Activated B cell treated with CpG ODN at 0.5 μM for 24 hours (primary cell): ENCODE data around the gene GPR3. TPM values are rescaled to one million over a fixed set of nuclear protein-coding genes. Genes with fewer than 3 reads are reported as not detected.

ENCODE experiments used
- ATAC-seq: fragments of 200-7000 bp; cut with Tn5 transposase; one replicate; pipeline ENCODE4 v1.10.0; 2021; ENCODE audit warnings: low read depth, mild to moderate bottlenecking, moderate library complexity
- CTCF ChIA-PET: fragments of 350-600 bp; sonication (Branson Sonifier 250); formaldehyde crosslinking; loops from one replicate; lab custom pipeline; 2021; ENCODE audit warnings: antibody characterized with exemption; lab: Charles Lee
- POLR2A ChIA-PET: fragments of 350-600 bp; sonication (Branson Sonifier 250); formaldehyde crosslinking; loops from one replicate; lab custom pipeline; 2021; ENCODE audit warnings: antibody characterized with exemption; lab: Charles Lee
- DNase-seq: peaks from one replicate; pipeline ENCODE4 v3.0.0; 2022
- H3K27ac Mint-ChIP-seq: one replicate; pipeline ENCODE4 v1.8.0; 2020; ENCODE audit warnings: mixed read lengths
- H3K27me3 Mint-ChIP-seq: one replicate; pipeline ENCODE4 v1.8.0; 2021; ENCODE audit warnings: mixed read lengths
- H3K36me3 Mint-ChIP-seq: one replicate; pipeline ENCODE4 v1.8.0; 2021; ENCODE audit warnings: low read depth, mixed read lengths
- H3K4me1 Mint-ChIP-seq: one replicate; pipeline ENCODE4 v1.8.0; 2021; ENCODE audit warnings: mixed read lengths
- H3K4me3 Mint-ChIP-seq: one replicate; pipeline ENCODE4 v1.8.0; 2020; ENCODE audit warnings: mild to moderate bottlenecking, mixed read lengths
- H3K9me3 Mint-ChIP-seq: one replicate; pipeline ENCODE4 v1.8.0; 2020; ENCODE audit warnings: mixed read lengths
- CTCF ChIP-seq: fragments of 200-600 bp; IDR thresholded peaks from one replicate; pipeline ENCODE4 v1.8.0; 2022; ENCODE audit warnings: antibody characterized with exemption, mild to moderate bottlenecking
- intact Hi-C: fragments of 100-400 bp; cut with micrococcal nuclease; formaldehyde crosslinking; loops from one replicate; pipeline ENCODE4 v1.15.1; 2024
- total RNA-seq: library from RNA; stranded (reverse); gene quantifications from 2 replicates; pipeline ENCODE4 v1.2.3, GENCODE V29; 2022

GPR3 gene
- total RNA-seq, 1 donor from 2014 or later = 0.11 TPM

- POLR2A ChIA-PET = interaction anchor here (0.6 to 1.5 kb wide), 7 partner anchors 29 to 212 kb away, joined by 3 to 11 read pairs (median 5); no protein-coding TSS in a partner anchor
- Mint-ChIP-seq H3K4me3 (no peak overlapping the region), H3K36me3 (no peaks in the 10 kb centered on the region), H3K27me3 (no peaks in the 10 kb centered on the region), H3K9me3 (no peaks in the 10 kb centered on the region), H3K27ac (no peak overlapping the region), H3K4me1 (peaks cover 14% of the 10 kb centered on the region)
- no peak for ATAC-seq
- DNase-seq = no peak
- TF ChIP-seq CTCF = no peak
- CTCF ChIA-PET = interaction anchor here (0.6 to 7.8 kb wide), 28 partner anchors 8 to 351 kb away, joined by 3 to 208 read pairs (median 4); partner anchors contain the start of genes AHDC1, CD164L2, IFI6 and MAP3K6
- intact Hi-C loops = loop anchor here (1.0 kb wide), 5 partner anchors 63 to 351 kb away; no protein-coding TSS in a partner anchor
Observed at GRCh38 chr1:27394925-27395324, 2.5 kb downstream of the GPR3 start.

- peak; percentile 27 for TF ChIP-seq CTCF
- POLR2A ChIA-PET = interaction anchor here (0.6 to 1.5 kb wide), 13 partner anchors 30 to 330 kb away, joined by 3 to 12 read pairs (median 4); no protein-coding TSS in a partner anchor
- Mint-ChIP-seq H3K36me3 (no peaks in the 10 kb centered on the region), H3K27me3 (no peaks in the 10 kb centered on the region), H3K4me3 (no peak overlapping the region), H3K27ac (no peak overlapping the region), H3K4me1 (peaks cover 15% of the 10 kb centered on the region), H3K9me3 (no peaks in the 10 kb centered on the region)
- peak; percentile 74 for DNase-seq
- peak; percentile 40 for ATAC-seq
- intact Hi-C loops = loop anchor here (1.0 kb wide), 5 partner anchors 63 to 351 kb away; no protein-coding TSS in a partner anchor
- CTCF ChIA-PET = interaction anchor here (0.6 to 7.8 kb wide), 28 partner anchors 8 to 351 kb away, joined by 3 to 208 read pairs (median 4); partner anchors contain the start of genes AHDC1, CD164L2, IFI6 and MAP3K6
Observed at GRCh38 chr1:27395441-27396195, 3.2 kb downstream of the GPR3 start.

- Mint-ChIP-seq H3K36me3 (no peaks in the 10 kb centered on the region), H3K27ac (no peak overlapping the region), H3K27me3 (no peaks in the 10 kb centered on the region), H3K4me3 (no peak overlapping the region), H3K4me1 (peaks cover 21% of the 10 kb centered on the region), H3K9me3 (no peaks in the 10 kb centered on the region)
- intact Hi-C loops = no loop called here
- CTCF ChIA-PET = interaction anchor here (0.7 to 7.8 kb wide), 6 partner anchors 65 to 495 kb away, joined by 3 to 208 read pairs (median 6); partner anchors contain the start of gene AHDC1
- ATAC-seq (no peak), DNase-seq (no peak)
- TF ChIP-seq CTCF = no peak
- POLR2A ChIA-PET = interaction anchor here (0.6 to 1.4 kb wide), 5 partner anchors 61 to 530 kb away, joined by 3 to 10 read pairs (median 5); no protein-coding TSS in a partner anchor
Observed at GRCh38 chr1:27397110-27397509, 4.7 kb downstream of the GPR3 start.

- no peak for TF ChIP-seq CTCF
- ChIA-PET POLR2A (interaction anchor here (0.6 to 1.1 kb wide), 4 partner anchors 98 to 531 kb away, joined by 4 to 10 read pairs (median 5); partner anchors contain the start of gene AHDC1), CTCF (interaction anchor here (1.0 to 7.8 kb wide), 6 partner anchors 65 to 495 kb away, joined by 3 to 208 read pairs (median 6); partner anchors contain the start of gene AHDC1)
- Mint-ChIP-seq H3K36me3 (no peaks in the 10 kb centered on the region), H3K4me3 (no peak overlapping the region), H3K9me3 (no peaks in the 10 kb centered on the region), H3K4me1 (peaks cover 24% of the 10 kb centered on the region), H3K27me3 (no peaks in the 10 kb centered on the region), H3K27ac (peak overlapping the region; percentile 24)
- ATAC-seq (no peak), DNase-seq (no peak)
- intact Hi-C loops = no loop called here
Observed at GRCh38 chr1:27397749-27398148, 5.3 kb downstream of the GPR3 start.
